H1 (cell line): ENCODE results near the gene CARM1. TPM values are rescaled to one million over a fixed set of nuclear protein-coding genes. Genes with fewer than 3 reads are reported as not detected.

Experiments
- CTCF ChIA-PET: fragments of 300-600 bp; sonication (Branson Sonifier 250); formaldehyde crosslinking; loops from one replicate; lab custom pipeline; 2021; ENCODE audit not compliant: partially characterized antibody; lab: Charles Lee
- POLR2A ChIA-PET: fragments of 300-600 bp; sonication (Branson Sonifier 250); formaldehyde crosslinking; loops from one replicate; lab custom pipeline; 2021; ENCODE audit warnings: inconsistent platforms; ENCODE audit not compliant: partially characterized antibody; lab: Charles Lee
- DNase-seq, 2 experiments: peaks; one replicate each; pipeline versions ENCODE4 v3.0.0 to v3.0.0-alpha.2; 2010 to 2022; ENCODE audit warnings: low spot score in 2 of 2, low read depth in 1 of 2, mixed read lengths in 1 of 2
- FAIRE-seq: peaks from 2 replicates; lab custom pipeline; 2011; peaks lifted over from hg19 to GRCh38; lab: Jason Lieb, UNC
- H2AFZ ChIP-seq: 2 replicates; pipeline ENCODE4 v1.8.1; 2012; ENCODE audit warnings: low read length, inconsistent platforms
- H2AK5ac ChIP-seq: 2 replicates; pipeline ENCODE4 v1.6.1; 2013; ENCODE audit warnings: low read depth, low read length
- H2BK120ac ChIP-seq: replicated peaks from 2 replicates; pipeline ENCODE3; 2013; ENCODE audit warnings: low read depth, low read length, inconsistent platforms
- H2BK12ac ChIP-seq: 2 replicates; pipeline ENCODE4 v1.6.1; 2013; ENCODE audit warnings: low read depth, low read length
- H2BK15ac ChIP-seq: 2 replicates; pipeline ENCODE4 v1.6.1; 2013; ENCODE audit warnings: low read length
- H2BK20ac ChIP-seq: 2 replicates; pipeline ENCODE4 v1.6.1; 2013; ENCODE audit warnings: low read length
- H2BK5ac ChIP-seq: 2 replicates; pipeline ENCODE4 v1.6.1; 2013; ENCODE audit warnings: low read depth, low read length
- H3K14ac ChIP-seq: 2 replicates; pipeline ENCODE4 v1.6.1; 2013; ENCODE audit warnings: inconsistent platforms; ENCODE audit not compliant: insufficient read length
- H3K18ac ChIP-seq: 2 replicates; pipeline ENCODE4 v1.6.1; 2013; ENCODE audit warnings: low read length; ENCODE audit errors: extremely low read depth
- H3K23ac ChIP-seq: 2 replicates; pipeline ENCODE4 v1.6.1; 2013; ENCODE audit warnings: inconsistent platforms; ENCODE audit not compliant: insufficient read length
- H3K23me2 ChIP-seq: 2 replicates; pipeline ENCODE4 v1.6.1; 2013; ENCODE audit warnings: low read depth, low read length
- H3K27ac ChIP-seq: 2 replicates; pipeline ENCODE4 v1.6.1; 2011; ENCODE audit warnings: low read depth, low read length, inconsistent platforms
- H3K27me3 ChIP-seq, 4 experiments: replicated peaks in 1 of 4; 1 replicate in 1 of 4; 2 replicates in 3 of 4; pipeline versions ENCODE4 v1.6.1 to v1.8.1; 2011 to 2013; ENCODE audit warnings: low read length in 3 of 4, mild to moderate bottlenecking in 3 of 4, inconsistent platforms in 2 of 4, mixed read lengths in 2 of 4, moderate library complexity in 1 of 4; ENCODE audit not compliant: control insufficient read depth in 3 of 4, insufficient read depth in 3 of 4; ENCODE audit errors: extremely low read depth in 1 of 4
- H3K36me3 ChIP-seq, 4 experiments: 2 replicates each; pipeline versions ENCODE4 v1.6.1 to v1.8.1; 2011 to 2013; ENCODE audit warnings: mild to moderate bottlenecking in 4 of 4, low read length in 3 of 4, moderate library complexity in 2 of 4, control low read depth in 1 of 4, inconsistent platforms in 1 of 4; ENCODE audit not compliant: insufficient read depth in 4 of 4, control insufficient read depth in 2 of 4
- H3K4ac ChIP-seq: replicated peaks from 2 replicates; pipeline ENCODE3; 2013; ENCODE audit warnings: low read length, low read depth, mixed read lengths, inconsistent platforms; ENCODE audit not compliant: insufficient read length
- H3K4me1 ChIP-seq, 4 experiments: replicated peaks in 1 of 4; 1 replicate in 1 of 4; 2 replicates in 3 of 4; pipeline versions ENCODE4 v1.6.1 to v1.8.1; 2011 to 2013; ENCODE audit warnings: low read length in 3 of 4, inconsistent platforms in 2 of 4, mixed read lengths in 1 of 4; ENCODE audit not compliant: insufficient read depth in 4 of 4, control insufficient read depth in 3 of 4
- H3K4me2 ChIP-seq, 2 experiments: 2 replicates each; pipeline versions ENCODE4 v1.6.1 to v1.8.1; 2011 to 2013; ENCODE audit warnings: low read depth in 2 of 2, low read length in 2 of 2, control low read depth in 1 of 2, inconsistent platforms in 1 of 2, mild to moderate bottlenecking in 1 of 2; ENCODE audit not compliant: insufficient read depth in 1 of 2
- H3K4me3 ChIP-seq, 4 experiments: fragments of 200-600, 300-600 bp in 1 of 4; sonication (generic), shearing (Covaris generic), sonication (Bioruptor Twin) in 1 of 4; 2 replicates each; pipeline versions ENCODE4 v1.5.1 to v1.8.1; 2011 to 2016; ENCODE audit warnings: low read length in 4 of 4, low read depth in 3 of 4, control low read depth in 2 of 4, inconsistent platforms in 2 of 4, mild to moderate bottlenecking in 2 of 4, mixed read lengths in 1 of 4, moderate library complexity in 1 of 4; ENCODE audit not compliant: insufficient read depth in 2 of 4; ENCODE audit errors: extremely low read depth in 1 of 4
- H3K56ac ChIP-seq: replicated peaks from 2 replicates; pipeline ENCODE3; 2013; ENCODE audit warnings: low read depth, mild to moderate bottlenecking, mixed read lengths, low read length, inconsistent platforms; ENCODE audit not compliant: insufficient read length
- H3K79me1 ChIP-seq: 2 replicates; pipeline ENCODE4 v1.6.1; 2013; ENCODE audit warnings: low read depth, low read length, control low read depth
- H3K79me2 ChIP-seq, 2 experiments: 2 replicates each; pipeline versions ENCODE4 v1.6.1 to v1.8.1; 2012 to 2013; ENCODE audit warnings: low read length in 2 of 2, mild to moderate bottlenecking in 2 of 2, inconsistent platforms in 1 of 2; ENCODE audit not compliant: insufficient read depth in 2 of 2, control insufficient read depth in 1 of 2
- H3K9ac ChIP-seq, 4 experiments: replicated peaks in 1 of 4; 1 replicate in 1 of 4; 2 replicates in 3 of 4; pipeline versions ENCODE4 v1.6.1 to v1.8.1; 2011 to 2013; ENCODE audit warnings: low read depth in 3 of 4, low read length in 3 of 4, control low read depth in 2 of 4, mild to moderate bottlenecking in 2 of 4, moderate library complexity in 2 of 4, inconsistent platforms in 1 of 4; ENCODE audit errors: extremely low read depth in 1 of 4
- H3K9me3 ChIP-seq, 2 experiments: 2 replicates each; pipeline versions ENCODE4 v1.6.1 to v1.8.1; 2012 to 2013; ENCODE audit warnings: mild to moderate bottlenecking in 2 of 2, moderate library complexity in 2 of 2, control low read depth in 1 of 2, inconsistent platforms in 1 of 2, low read depth in 1 of 2, low read length in 1 of 2, mixed read lengths in 1 of 2; ENCODE audit not compliant: insufficient read depth in 2 of 2
- H4K20me1 ChIP-seq, 2 experiments: replicated peaks in 1 of 2; 2 replicates each; pipeline versions ENCODE3 to v1.8.1; 2011 to 2013; ENCODE audit warnings: inconsistent platforms in 2 of 2, low read length in 2 of 2, mild to moderate bottlenecking in 1 of 2; ENCODE audit not compliant: insufficient read depth in 2 of 2, control insufficient read depth in 1 of 2
- H4K5ac ChIP-seq: 2 replicates; pipeline ENCODE4 v1.6.1; 2013; ENCODE audit warnings: low read length, low read depth, mixed read lengths, inconsistent platforms; ENCODE audit not compliant: insufficient read length
- H4K8ac ChIP-seq: 2 replicates; pipeline ENCODE4 v1.8.0; 2013; ENCODE audit warnings: mild to moderate bottlenecking, moderate library complexity, low read length, inconsistent platforms; ENCODE audit not compliant: insufficient read depth; ENCODE audit errors: extremely low read depth
- H4K91ac ChIP-seq: replicated peaks from 2 replicates; pipeline ENCODE3; 2013; ENCODE audit warnings: low read length, mixed read lengths, inconsistent platforms; ENCODE audit not compliant: insufficient read length
- CBX8 ChIP-seq: fragments of 300-800, 300-1000 bp; sonication (generic); IDR thresholded peaks from 2 replicates; pipeline ENCODE4 v1.7.1; 2016; ENCODE audit warnings: low read depth, low read length, borderline replicate concordance
- JUND ChIP-seq: IDR thresholded peaks from 2 replicates; pipeline ENCODE4 v1.6.1; 2011; ENCODE audit warnings: mild to moderate bottlenecking, improper control_type of control experiment, low read length
- PHF8 ChIP-seq: fragments of 200-600 bp; sonication (generic); conservative IDR thresholded peaks from 2 replicates; pipeline ENCODE4 v1.7.1; 2012; ENCODE audit warnings: low read depth, mild to moderate bottlenecking, inconsistent platforms, low read length, moderate library complexity
- POLR2A ChIP-seq, 2 experiments: IDR thresholded peaks; 1 replicate in 1 of 2; 2 replicates in 1 of 2; pipeline ENCODE4 v1.6.1; 2011; ENCODE audit warnings: low read depth in 2 of 2, low read length in 2 of 2, mild to moderate bottlenecking in 2 of 2; ENCODE audit errors: control extremely low read depth in 1 of 2
- SIN3A ChIP-seq, 2 experiments: IDR thresholded peaks in 1 of 2; conservative IDR thresholded peaks in 1 of 2; 2 replicates each; pipeline ENCODE4 v1.6.1; 2011 to 2012; ENCODE audit warnings: low read length in 2 of 2, improper control_type of control experiment in 1 of 2, low read depth in 1 of 2, mild to moderate bottlenecking in 1 of 2
- SUZ12 ChIP-seq: fragments of 200-600 bp; sonication (generic); IDR thresholded peaks from 2 replicates; pipeline ENCODE4 v1.6.1; 2012; ENCODE audit warnings: mild to moderate bottlenecking, inconsistent platforms, low read length, moderate library complexity, mixed read lengths
- TBP ChIP-seq: IDR thresholded peaks from 2 replicates; pipeline ENCODE4 v1.6.1; 2011; ENCODE audit warnings: low read depth, low read length, improper control_type of control experiment
- WGBS, 2 experiments: shearing (Covaris generic) in 1 of 2; methylation state at CpG; one replicate each; pipeline versions ENCODE4 v1.1.6 to v1.1.7; 2013 to 2015; ENCODE audit warnings: low lambda C conversion rate in 2 of 2, mixed read lengths in 2 of 2, inconsistent platforms in 1 of 2, low coverage in 1 of 2, missing lambda C conversion rate in 1 of 2; ENCODE audit not compliant: insufficient replicate concordance in 2 of 2, insufficient coverage in 1 of 2, insufficient read length in 1 of 2; ENCODE audit errors: extremely low coverage in 1 of 2, missing lambda C conversion rate in 1 of 2; 5-methylcytosine and 5-hydroxymethylcytosine counted together
- polyA plus RNA-seq, 7 experiments: library from polyadenylated mRNA; depleted of rRNA in 3 of 7; stranded (reverse) in 5 of 7; unstranded in 2 of 7; fragments of >200 nt in 5 of 7; fragments of 200-250 nt in 2 of 7; gene quantifications; 1 replicate in 5 of 7; 2 replicates in 1 of 7; 4 replicates in 1 of 7; pipeline versions ENCODE4 v1.2.1 to v1.2.3, GENCODE V29; 2011 to 2013; ENCODE audit warnings: missing spikeins in 2 of 7, mixed read lengths in 2 of 7
- total RNA-seq: library from RNA; stranded (reverse); fragmentation: NEBNext Ultra II Directional; extraction: Animal tissue kit (Norgen Biotek cat#: 25700); gene quantifications from 2 replicates; pipeline ENCODE4 v1.2.1, GENCODE V29; 2021

The CARM1 gene
- total and polyA plus RNA-seq, 2 of the 8 experiments (the other 6 are each of a cell fraction or from before 2014, with no cell fraction given) = 134 to 164 TPM

GRCh38 chr19:10823690-10824089 lies 47.7 kb upstream of the CARM1 start:
- no peak overlapping the region for H2AFZ ChIP-seq
- no peak overlapping the region for H3K9ac ChIP-seq
- no peak overlapping the region for H2BK5ac ChIP-seq
- H3K4me1 ChIP-seq = no peaks in the 10 kb centered on the region
- no peak overlapping the region for H3K18ac ChIP-seq
- no peak overlapping the region for H2BK15ac ChIP-seq
- POLR2A ChIA-PET = interaction anchor here (2.0 kb wide), 1 partner anchor 12 kb away, joined by 8 read pairs; the partner anchor contains the start of gene TMED1
- no peak overlapping the region for H3K4ac ChIP-seq
- peaks cover 16 to 34% (median 30%) of the 10 kb centered on the region in 4 experiments; a peak in 5 of 8 replicates for H3K36me3 ChIP-seq
- H4K91ac ChIP-seq = no peak overlapping the region
- H3K4me2 ChIP-seq = no peak overlapping the region
- no peak for FAIRE-seq
- no peak overlapping the region for H3K4me3 ChIP-seq
- no peaks in the 10 kb centered on the region for H3K27me3 ChIP-seq
- H4K5ac ChIP-seq = no peak overlapping the region
- H4K8ac ChIP-seq = no peak overlapping the region
- H3K23me2 ChIP-seq = no peaks in the 10 kb centered on the region
- H2BK120ac ChIP-seq = no peak overlapping the region
- no peaks in the 10 kb centered on the region for H3K79me2 ChIP-seq
- no peak overlapping the region for H2AK5ac ChIP-seq
- 95% methylated on average over 12 of the region's 12 CpGs; no CpG with 5 or more reads in 1 of the 2 experiments for WGBS, 2 experiments
- no peak overlapping the region for H3K27ac ChIP-seq
- H3K23ac ChIP-seq = no peak overlapping the region
- H3K14ac ChIP-seq = no peak overlapping the region
- no peak overlapping the region for H2BK20ac ChIP-seq
- peaks cover 1 to 7% of the 10 kb centered on the region in 2 experiments for H4K20me1 ChIP-seq
- no peak overlapping the region for H2BK12ac ChIP-seq
- no peak for TF ChIP-seq SUZ12
- TF ChIP-seq CBX8 = no peak
- no peak for TF ChIP-seq SIN3A (conservative IDR thresholded peaks at IDR 0.05 in 1 of 2, IDR thresholded peaks at IDR 0.05 in 1 of 2; ENCODE audit: low read depth in 1 of 2, low read length in 2 of 2)
- TF ChIP-seq POLR2A (IDR thresholded peaks at IDR 0.05; ENCODE audit: control extremely low read depth in 1 of 2, low read depth in 2 of 2, low read length in 2 of 2) = no peak
- no peak for TF ChIP-seq JUND
- TF ChIP-seq PHF8 = no peak
- TF ChIP-seq TBP = no peak
- TF ChIP-seq, all 59 proteins: peak for 0
- CTCF ChIA-PET = interaction anchor here (1.4 kb wide), 1 partner anchor 41 kb away, joined by 4 read pairs; no protein-coding TSS in a partner anchor
- DNase-seq = no peak
- H3K56ac ChIP-seq = no peak overlapping the region
- H3K79me1 ChIP-seq = no peaks in the 10 kb centered on the region
- no peaks in the 10 kb centered on the region for H3K9me3 ChIP-seq
